ENCODE results near the gene SRGAP2.
A peak's percentile ranks its signal among the peaks of the same experiment; 100 is the strongest.
"Not testable (repeated sequence)": the region's sequence is repeated elsewhere in the genome, so short reads cannot be mapped to it uniquely, and the experiment has no call there.

SRGAP2 gene

DNA sequence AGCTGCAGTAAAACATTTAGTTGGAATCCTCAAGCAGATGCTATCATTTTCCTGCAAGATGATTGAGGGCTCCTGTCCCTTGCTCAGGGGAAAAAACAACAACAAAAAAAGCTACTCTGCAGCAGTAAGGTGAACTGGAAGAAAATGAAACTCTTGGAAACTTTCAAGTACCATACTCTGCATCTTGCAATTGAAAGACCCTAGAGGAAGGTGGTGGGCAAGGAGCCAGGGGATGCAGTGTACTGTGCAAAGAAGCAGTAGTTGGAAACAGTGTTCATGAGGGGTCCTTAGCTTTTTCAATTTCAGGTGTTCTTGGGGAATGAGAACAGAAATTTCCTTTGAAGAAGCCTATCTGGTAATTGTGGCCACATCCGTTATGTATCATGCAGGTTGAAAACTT, 7.5 kb downstream of the SRGAP2 start:
- DNase-seq = peak; percentile 8

DNA sequence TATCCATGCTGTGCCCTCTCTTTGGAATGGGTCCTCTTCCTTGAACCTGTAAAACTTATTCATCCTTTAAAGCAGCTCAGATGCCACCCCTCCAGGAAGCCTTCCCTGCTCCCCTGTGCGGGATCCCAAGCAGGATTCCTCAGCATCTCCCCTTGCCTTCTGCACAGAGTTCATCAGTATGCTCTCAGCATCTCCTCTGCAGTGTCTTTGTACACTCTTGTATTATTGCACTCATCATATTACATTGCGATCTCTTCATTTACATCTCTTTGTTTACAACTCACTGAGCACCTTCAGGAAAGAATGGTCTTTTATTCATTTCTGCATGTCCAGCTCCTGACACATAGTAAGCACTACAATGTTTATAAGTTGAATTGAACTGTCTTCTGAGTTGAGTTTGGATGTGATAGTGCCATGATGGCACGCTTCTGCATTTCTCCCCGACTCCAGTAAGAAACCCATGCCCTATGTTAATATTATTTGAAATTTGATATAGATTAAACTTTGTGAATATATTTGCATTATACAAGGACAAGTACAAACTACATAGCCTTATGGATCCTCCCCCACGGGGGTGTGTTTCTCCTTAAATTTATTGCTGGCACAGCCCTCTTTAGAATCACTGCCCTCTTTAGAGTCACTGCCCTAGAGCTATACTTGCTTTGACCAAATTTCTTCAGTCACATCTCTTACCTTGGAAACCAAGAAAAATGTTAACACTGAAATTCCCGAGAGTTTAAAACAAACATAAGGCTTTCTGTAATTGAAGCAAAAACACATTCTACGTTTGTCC, 12.5 kb downstream of the SRGAP2 start:
- DNase-seq = not testable (repeated sequence)

DNA sequence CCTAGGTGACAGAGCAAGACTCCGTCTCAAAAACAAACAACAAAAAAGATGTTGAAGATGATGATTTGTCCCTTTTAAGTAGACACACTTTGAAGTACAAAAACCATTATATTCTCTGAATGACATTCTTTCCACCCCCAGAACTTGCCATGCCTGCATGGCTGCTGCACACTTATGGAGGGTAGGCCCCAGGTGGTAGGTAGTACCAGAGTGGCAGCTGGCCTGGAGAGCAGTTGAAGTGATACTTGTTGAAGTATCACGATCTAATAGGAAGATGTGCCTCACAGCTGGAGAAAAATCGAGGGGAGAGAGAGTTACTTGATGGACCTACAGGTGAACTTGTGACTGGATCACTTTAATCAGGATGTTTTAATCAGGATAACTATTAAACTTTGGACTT, 14.9 kb downstream of the SRGAP2 start:
- DNase-seq = not testable (repeated sequence)

DNA sequence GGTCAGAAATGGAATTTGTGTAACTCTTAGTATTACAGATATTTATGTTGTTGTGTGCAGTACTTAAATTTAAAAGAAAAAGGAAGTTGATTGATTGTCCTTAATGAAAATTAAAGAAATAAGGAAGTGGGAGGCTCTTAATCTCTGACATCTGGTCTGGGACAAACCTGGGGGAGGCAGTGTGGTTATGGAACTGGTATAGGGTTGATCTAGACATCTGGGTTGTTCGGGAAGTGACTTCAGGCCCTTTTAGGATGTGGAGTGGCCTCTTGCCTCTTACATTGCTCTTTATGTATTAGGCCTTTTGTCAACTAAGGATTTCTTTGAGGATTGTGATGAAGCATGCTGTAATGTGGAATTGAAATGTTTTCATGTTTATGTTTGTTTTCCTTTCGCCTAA, 15.4 kb downstream of the SRGAP2 start:
- DNase-seq = not testable (repeated sequence)

DNA sequence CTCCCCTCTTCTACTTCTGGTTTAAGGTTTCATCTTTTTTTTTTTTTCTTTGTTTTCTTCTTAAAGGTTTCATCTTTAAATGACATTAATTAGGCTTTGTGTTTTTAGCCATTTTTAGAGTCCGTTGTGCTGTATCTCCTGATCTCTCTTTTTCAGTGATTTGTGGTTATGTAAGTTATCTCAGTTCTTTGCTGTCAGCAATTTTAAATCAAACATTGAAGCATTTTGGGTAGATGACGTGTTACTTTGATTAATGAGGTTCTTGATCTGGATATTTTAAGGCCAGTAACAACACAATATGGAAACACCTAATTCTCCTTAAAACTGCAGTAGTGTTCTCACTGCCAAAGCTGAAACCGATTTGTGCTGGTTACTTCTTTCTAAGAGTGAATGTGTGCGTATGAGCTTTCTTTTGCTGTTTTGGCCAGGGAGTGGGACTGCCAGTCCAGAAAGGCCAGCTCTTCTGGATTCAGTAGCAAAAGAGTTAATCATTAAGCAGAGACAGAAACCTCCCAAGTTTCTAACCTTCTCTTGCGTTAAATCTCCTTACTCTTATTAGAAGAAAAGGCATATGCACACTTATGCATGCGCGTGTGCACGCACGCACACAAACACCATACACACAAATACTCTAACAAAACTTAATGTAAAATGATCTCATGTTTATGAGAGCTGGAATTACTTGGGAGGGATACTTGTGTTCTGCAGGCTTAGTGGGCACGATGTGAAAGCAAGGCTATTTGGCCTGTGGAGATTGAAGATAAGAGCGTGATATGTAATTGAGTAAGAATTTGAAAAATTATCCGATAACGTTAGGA, 16.4 kb downstream of the SRGAP2 start:
- not testable (repeated sequence) for DNase-seq

DNA sequence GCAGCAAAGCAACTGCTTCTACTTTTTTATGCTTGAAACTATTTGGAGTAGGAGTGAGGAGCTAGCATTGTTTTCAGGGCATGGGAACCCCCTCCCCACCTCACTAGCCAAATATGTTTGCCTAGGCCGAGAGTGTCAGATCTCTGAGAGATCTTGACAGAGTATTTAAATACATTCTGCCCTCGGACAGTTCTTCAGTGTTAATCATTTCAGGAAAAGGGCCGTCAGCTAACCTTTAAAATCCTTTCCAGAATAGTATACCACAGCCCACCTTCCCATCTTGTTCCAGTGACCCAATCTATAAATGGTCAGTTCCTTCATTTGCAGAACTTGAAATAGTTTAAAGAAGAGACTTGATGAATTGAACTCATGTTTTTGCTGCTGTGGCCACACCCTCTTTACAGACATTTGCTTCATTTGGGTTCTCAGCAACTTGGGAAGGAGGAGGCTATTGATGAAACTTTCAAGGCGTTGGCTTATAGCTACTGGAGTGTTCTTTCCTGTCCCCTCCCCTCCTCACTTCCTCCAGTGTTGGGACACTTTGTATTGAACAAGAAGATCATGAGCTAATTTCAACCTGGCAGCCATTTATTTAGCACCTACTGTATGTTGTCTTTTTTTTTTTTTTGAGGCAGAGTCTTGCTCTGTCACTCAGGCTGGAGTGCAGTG, 17.1 kb downstream of the SRGAP2 start:
- peak; percentile 1 for DNase-seq

DNA sequence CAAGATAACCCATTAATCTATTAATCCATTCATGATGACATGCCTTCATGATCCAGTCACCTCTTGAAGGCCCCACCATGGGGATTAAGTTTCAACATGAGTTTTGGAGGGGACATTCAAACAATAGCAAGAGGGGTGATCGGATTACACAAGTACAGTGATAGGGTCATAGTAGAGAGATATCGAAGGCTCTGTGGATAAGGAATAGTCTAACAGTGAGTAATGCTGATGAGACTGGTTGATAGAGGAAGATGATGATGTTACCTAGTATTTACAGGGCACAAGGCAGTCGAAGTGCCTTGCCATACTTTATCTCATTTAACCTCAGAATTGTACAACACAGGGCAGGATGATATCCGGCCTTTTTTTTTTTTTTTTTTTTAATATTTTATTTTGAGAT, 18.2 kb downstream of the SRGAP2 start:
- DNase-seq = not testable (repeated sequence)

DNA sequence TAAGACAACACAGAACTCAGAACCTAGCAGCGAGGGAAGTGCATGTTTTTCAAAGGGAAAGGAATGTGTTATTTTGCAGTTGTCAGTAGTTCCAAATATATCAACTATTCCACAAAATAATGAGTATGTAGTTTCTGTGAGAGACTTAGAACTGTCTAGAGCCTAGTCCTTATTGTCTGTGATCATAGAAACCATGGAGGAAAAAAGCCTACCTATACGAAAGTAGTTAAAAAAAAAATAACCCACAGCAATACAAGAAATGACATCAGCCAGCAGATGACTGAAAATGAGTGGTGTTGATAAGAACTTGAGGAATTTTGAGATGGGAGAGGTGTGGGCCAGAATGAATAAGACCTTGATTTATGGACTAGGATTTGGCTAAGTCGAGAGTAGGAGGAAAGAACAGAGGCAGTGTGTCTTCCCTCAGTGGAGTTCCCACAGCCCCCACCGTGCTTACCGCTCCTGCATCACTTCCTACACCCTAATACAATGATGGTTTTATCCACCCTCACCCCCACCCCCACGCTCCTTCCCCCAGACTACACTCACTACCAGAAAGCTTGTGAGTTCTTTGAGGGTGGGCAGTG, 20.9 kb downstream of the SRGAP2 start:
- not testable (repeated sequence) for DNase-seq

DNA sequence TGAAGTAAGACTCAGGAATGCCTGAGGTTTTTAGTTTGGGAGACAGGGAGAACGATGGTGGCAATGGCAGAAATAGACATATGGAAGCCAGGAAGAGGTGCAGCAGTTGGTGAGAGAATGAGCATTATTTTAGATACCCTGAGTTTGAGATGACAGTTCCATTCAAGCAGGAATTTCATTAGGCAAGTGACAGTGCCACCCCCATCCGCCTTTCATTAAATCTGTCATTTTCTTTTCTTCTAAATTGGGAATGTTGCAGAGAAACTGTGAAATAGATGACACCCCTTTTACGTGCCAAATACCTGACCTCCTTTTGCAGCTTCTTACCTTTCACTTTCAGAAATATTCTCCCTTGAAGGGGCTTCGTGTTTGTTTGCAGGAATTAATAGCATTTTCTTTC, 22.0 kb downstream of the SRGAP2 start:
- not testable (repeated sequence) for DNase-seq

DNA sequence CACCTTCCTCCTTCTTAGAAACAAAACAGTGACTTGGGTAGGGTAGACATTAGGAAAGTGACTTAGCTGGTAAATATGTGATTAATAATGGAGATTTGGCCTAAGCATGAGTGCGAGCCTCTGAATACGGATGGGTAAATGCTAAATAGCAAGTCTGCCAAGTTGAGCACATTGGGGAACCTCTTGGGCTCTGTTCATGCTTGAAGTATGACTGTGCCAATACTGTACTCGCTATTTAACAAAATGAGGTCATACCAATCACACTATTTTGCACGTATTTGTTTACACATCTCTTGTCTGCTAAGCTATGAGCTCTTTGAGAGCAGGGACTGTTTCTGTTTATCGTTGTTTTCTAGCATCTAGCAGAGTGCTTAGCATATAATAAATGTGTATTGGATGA, 23.5 kb downstream of the SRGAP2 start:
- DNase-seq = not testable (repeated sequence)

DNA sequence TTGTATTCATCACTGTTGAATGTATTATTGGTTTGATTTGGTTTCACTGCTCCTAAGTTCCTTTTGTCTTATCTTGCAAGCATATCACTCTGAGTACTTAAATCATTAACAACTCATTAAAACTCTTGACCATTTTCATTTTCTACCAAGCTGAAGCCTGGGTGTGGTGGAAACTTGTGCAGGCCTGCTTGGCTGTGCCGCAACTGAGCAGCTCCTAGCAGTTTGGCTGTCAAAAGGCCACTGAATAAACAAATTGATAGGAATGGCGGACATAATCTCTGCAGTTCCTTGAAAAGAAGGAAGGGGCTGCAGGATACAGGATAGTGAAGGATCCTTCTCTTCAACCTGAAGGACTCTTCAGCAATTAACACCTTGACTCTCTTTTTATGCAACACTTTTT, 25.9 kb downstream of the SRGAP2 start:
- DNase-seq = not testable (repeated sequence)

DNA sequence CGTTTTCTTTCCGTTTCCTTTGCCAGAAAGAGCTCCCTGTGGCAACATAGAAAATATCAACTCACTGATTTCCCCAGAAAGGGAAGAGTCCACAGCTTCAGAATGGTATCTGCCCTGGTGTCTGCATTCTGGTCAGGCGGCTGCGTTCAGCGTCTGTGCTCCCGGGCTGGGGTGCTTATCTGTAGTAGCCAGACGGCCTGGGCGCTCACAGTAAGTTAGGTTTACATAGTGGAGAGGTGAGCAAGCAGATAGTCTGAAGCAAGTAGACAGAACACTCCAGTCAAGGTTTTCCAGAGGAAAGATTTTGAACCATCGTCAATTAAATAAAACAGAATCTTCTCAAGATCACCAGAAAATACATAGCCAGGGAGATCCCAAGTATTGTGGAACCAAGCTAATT, 28.6 kb downstream of the SRGAP2 start:
- DNase-seq = not testable (repeated sequence)

DNA sequence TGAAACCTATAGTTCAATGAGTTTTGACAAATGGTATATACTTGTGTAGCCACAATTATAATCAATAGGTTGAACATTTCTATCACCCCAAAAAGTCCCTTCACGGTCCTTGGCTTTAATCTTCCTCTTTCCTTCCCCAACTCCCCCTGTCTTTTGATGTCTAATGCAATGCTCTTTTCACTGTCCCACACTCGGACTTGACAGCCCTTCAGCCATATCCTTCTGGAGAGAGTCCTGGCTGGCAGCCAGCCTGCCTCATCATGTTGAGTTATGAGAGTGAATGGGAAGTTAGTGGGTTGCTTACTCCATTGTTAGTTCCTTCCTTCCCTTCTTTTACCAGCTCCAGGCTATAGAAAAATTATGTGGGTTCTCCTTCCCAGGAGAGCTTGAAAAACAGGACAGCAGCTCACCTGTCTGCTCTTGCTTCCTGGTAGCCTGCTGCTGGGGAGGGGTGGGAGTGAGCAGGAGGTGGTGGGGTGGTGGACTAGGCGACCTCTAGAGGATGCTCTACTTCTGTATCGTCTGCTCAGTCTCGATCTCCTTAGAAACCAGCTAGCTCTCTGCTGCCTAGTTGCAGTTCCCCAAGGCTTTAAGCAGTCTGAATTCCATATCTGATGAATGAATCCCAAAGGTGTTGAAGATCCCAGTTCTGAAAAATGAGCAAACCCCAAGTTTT, 29.8 kb downstream of the SRGAP2 start:
- not testable (repeated sequence) for DNase-seq

DNA sequence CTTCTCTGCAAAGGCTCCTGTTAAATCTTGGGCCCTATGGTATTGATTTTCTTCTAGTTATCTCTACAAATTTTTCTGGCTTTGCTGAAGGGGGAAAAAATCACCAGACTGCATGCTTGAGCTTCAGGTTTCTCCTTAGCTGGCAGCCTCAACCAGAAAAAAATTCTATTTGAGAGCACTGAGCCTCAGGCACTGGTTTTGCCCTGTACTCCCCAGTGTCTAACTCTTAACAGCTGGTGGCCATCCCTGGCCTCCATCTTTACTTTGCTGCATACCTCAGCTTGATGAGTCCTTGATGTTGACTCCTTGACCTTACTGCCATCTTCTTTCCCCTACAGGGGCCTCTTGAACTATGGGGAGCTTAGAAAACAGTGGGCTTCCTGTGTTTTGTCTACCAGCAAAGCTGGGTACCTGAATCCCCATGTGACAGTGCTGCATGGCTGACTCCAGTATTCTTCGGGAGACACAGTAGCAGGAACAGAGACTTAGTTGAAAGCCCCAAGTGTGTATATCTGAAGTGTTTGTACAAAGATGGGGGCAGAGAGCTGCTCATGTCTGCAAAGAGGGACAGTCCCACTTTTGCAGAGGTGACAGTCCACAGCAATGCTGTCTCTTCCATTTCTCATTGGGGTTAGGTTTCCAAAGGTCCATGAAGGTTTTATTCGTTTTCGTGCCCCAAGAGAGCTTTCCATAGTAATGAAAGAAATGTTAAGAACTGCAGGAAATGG, 31.0 kb downstream of the SRGAP2 start:
- DNase-seq = peak; percentile 13

DNA sequence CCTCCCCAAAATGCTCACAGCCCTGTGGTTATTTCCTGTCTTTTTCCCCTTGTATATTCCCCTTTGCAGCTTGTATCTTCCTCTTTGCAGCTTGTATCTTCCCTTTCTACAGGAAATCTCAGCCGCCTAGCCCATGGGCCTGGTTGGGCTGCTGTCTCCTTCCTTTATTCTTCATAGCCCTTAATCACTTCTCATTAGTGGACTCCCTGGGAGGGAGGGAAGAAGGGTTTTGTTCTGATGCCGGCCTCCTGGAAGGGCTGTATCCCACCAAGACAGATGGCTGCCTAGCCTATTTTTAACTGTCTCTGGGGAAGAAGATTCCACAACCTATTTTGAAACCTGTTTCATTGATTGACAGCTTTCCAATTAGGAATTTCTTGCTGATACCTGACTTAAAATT, 31.8 kb downstream of the SRGAP2 start:
- not testable (repeated sequence) for DNase-seq

DNA sequence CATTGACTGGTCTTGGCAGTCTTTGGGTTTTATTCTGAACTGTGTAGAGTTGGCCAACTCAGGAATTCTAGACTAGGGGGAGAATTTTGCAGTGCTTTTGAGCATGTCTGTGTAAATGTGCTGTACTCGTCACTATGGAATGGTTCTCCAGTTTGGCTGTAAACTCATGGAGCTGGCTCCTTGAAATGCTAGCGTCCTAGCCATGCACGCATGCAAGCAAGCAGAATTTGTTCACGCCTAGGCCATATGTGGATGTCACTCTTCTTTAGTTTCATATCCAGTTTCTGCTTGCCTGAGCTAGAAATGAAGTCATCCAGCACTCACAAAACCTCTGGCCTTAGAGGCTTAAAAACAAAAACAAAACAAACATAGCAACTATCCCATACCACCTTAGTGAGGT, 36.9 kb downstream of the SRGAP2 start:
- not testable (repeated sequence) for DNase-seq

DNA sequence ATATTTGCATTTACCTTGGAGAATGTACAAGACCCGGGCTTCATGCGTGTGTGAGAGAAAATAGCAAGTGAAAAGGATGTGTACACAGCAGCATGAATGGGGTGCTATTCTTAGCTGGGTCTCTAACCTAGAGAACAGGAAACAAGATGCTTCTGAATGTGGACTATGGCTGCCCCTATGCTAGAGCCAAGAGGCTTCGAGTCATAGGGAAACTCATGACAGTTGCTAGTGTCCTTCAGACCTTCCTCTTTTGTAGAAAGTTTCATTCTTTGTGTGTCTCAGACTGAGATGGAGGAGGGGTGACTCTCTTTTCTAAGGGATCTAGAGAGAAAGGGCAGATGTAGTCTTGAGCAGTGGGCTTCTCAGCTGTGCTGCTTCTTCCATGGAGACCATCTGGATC, 40.0 kb downstream of the SRGAP2 start:
- DNase-seq = peak; percentile 11

DNA sequence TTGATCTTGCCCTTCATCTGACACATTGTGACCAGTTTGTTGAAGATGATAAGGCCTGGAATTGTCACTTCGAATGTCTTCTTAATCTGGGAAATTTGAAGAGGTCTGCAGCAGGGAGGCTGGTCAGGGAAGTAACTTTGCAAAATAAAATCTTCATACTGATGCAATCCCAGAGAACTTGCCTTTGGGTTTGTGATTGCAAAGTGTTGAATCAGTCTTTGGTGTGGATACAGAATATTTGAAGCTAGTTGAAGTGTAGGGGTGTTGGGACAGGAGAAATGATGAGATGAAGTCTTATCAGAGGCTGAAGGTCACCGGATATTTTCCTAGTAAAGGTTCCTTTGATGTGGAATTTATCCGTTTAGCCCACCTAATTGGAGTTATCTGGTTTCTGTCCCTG, 42.1 kb downstream of the SRGAP2 start:
- DNase-seq = not testable (repeated sequence)

DNA sequence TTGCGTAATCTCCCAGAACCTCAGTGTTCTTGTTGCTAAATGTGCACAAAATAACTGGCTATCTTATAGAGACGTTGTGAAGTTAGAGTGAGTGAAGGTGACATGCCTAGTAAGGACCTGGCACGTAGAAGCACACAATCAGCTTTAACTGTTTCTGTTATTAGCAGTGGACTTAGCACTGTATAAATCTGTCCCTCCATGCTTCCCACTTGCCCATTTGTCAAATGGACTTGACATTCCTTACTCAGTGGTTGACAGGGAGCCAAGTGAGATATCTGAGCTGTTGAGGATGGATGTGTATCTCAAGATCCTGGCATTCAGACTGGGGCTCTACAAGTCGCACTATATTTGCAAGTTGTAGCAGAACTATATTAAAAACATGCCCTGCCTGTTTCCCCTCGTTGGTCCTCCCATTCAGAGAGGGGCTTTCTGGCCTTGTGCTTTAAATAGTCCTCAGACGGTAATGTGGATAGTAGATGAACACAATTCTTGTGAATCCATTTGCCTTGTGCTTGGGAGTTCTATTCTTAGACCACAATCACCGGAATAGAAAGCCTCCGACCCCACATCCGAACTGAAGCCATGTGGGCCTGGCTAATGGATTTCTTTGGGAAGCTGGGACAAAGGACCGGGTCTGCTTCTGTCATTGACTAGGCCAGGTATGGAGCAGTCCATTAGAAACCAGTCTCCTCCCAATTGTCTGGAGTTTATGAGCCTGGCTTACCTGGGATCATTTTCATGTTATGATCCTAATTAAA, 43.0 kb downstream of the SRGAP2 start:
- DNase-seq = not testable (repeated sequence)

DNA sequence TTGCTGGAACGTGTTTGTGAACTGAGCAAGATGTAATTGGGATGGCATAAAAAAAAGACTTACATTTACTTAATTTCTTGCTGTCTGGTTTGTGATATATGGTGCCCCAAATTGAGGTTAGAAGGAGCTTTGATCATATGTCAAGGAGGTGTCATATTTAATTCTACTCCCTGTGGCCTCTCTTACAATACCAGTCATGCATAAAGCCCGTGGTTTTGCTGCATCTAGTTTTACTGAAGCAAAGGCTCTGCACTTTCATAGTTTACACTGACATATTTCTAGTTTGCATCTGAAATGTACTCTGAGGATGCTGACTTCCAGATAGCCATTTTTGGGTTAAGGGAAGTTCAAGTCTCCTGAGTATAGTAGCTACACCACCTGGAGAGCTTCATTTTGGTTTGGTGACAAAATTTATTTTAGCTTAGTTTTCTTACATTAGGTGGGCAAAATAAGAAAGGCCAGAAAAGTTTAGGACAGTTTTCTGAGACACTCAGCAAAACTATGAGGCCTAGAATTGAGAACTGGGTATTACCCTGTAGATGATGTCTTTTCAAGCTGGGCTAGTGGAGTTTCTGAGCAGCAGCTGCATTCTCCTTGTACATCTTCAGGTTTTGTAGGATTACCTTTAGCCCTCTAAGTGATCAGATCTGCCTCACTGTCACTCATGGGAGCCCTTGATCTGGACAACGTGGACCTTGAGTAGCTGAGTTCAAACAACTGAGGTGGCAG, 47.8 kb downstream of the SRGAP2 start:
- not testable (repeated sequence) for DNase-seq
